Fibroblast of lung (primary cell): ENCODE data around the gene SYS1.

Experiments
- CTCF ChIP-seq, 2 donors: IDR thresholded peaks in 1 of 2; conservative IDR thresholded peaks in 1 of 2; 1 replicate in 1 of 2; 2 replicates in 1 of 2; pipeline ENCODE4 v1.5.1; 2011 to 2012; ENCODE audit warnings: low read length in 2 of 2, control low read depth in 1 of 2, inconsistent platforms in 1 of 2, low read depth in 1 of 2, mild to moderate bottlenecking in 1 of 2
- EZH2 ChIP-seq: IDR thresholded peaks from 2 replicates; pipeline ENCODE4 v1.5.1; 2012; ENCODE audit warnings: low read length, control low read depth, mild to moderate bottlenecking; ENCODE audit errors: missing control alignments

DNA sequence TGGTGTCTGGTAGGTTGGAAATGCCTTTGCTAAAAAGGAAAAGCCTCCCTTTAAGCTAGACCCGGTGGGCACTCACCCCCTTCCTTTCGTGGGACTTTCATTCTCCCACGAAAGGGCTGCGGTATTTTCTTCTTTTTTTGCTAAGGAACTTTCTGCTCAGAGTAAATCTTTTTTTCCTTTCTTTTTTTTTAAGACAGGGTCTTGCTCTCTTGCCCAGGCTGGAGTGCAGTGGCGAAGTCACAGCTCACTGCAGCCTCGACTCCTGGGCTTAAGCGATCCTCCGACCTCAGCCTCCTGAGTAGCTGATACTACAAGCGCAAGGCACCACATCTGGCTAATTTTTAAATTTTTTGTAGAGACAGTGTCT lies 11.1 kb downstream of the SYS1 start:
- TF ChIP-seq CTCF (conservative IDR thresholded peaks at IDR 0.05 in 1 of 2, IDR thresholded peaks at IDR 0.05 in 1 of 2; ENCODE audit: low read depth in 1 of 2, low read length in 2 of 2) (no peak), EZH2 (no peak)
